ENCODE results near the gene MYCL.
A peak's percentile ranks its signal among the peaks of the same experiment; 100 is the strongest.
"Not testable (repeated sequence)": the region's sequence is repeated elsewhere in the genome, so short reads cannot be mapped to it uniquely, and the experiment has no call there.

Gene MYCL

GRCh38 chr1:39886757-39887231, 14.9 kb downstream of the MYCL start:
- peak; percentile 75 for DNase-seq

GRCh38 chr1:39885516-39885915, 16.2 kb downstream of the MYCL start:
- DNase-seq, result no peak

GRCh38 chr1:39882152-39882551, 19.6 kb downstream of the MYCL start:
- DNase-seq, result no peak

GRCh38 chr1:39877980-39878956, 23.4 kb downstream of the MYCL start:
- DNase-seq, result no peak

- DNase-seq, result no peak
Measured at GRCh38 chr1:39877231-39877778, 24.4 kb downstream of the MYCL start.

- DNase-seq, result no peak
Measured at GRCh38 chr1:39876144-39876543, 25.6 kb downstream of the MYCL start.

- DNase-seq, result no peak
Measured at GRCh38 chr1:39872698-39873097, 29.0 kb downstream of the MYCL start.

- no peak for DNase-seq
Measured at GRCh38 chr1:39871796-39872195, 29.9 kb downstream of the MYCL start.

- not testable (repeated sequence) for DNase-seq
Measured at GRCh38 chr1:39871043-39871442, 30.7 kb downstream of the MYCL start.

GRCh38 chr1:39869538-39870112, 32.1 kb downstream of the MYCL start:
- DNase-seq, result not testable (repeated sequence)

GRCh38 chr1:39866767-39867166, 35.0 kb downstream of the MYCL start:
- no peak for DNase-seq

- no peak for DNase-seq
Measured at GRCh38 chr1:39865762-39866161, 36.0 kb downstream of the MYCL start.

- no peak for DNase-seq
Measured at GRCh38 chr1:39863177-39863576, 38.5 kb downstream of the MYCL start.

- DNase-seq, result no peak
Measured at GRCh38 chr1:39861003-39861402, 40.7 kb downstream of the MYCL start.

- no peak for DNase-seq
Measured at GRCh38 chr1:39859859-39860812, 41.6 kb downstream of the MYCL start.

GRCh38 chr1:39858315-39858714, 43.4 kb downstream of the MYCL start:
- no peak for DNase-seq

- no peak for DNase-seq
Measured at GRCh38 chr1:39857126-39857878, 44.4 kb downstream of the MYCL start.

GRCh38 chr1:39854738-39855137, 47.0 kb downstream of the MYCL start:
- no peak for DNase-seq

GRCh38 chr1:39854314-39854713, 47.4 kb downstream of the MYCL start:
- no peak for DNase-seq

- no peak for DNase-seq
Measured at GRCh38 chr1:39852876-39853275, 48.8 kb downstream of the MYCL start.

- peak; percentile 55 for DNase-seq
Measured at GRCh38 chr1:39852214-39852791, 49.4 kb downstream of the MYCL start.
